DMS53 (cell line): Measurements from ENCODE around the gene SPDEF.

Source experiments
- DNase-seq: peaks from one replicate; lab custom pipeline; 2025; lab: John Stamatoyannopoulos, UW

SPDEF gene

GRCh38 chr6:34527751-34528670 lies 28.1 kb downstream of the SPDEF start:
- no peak for DNase-seq

DNA sequence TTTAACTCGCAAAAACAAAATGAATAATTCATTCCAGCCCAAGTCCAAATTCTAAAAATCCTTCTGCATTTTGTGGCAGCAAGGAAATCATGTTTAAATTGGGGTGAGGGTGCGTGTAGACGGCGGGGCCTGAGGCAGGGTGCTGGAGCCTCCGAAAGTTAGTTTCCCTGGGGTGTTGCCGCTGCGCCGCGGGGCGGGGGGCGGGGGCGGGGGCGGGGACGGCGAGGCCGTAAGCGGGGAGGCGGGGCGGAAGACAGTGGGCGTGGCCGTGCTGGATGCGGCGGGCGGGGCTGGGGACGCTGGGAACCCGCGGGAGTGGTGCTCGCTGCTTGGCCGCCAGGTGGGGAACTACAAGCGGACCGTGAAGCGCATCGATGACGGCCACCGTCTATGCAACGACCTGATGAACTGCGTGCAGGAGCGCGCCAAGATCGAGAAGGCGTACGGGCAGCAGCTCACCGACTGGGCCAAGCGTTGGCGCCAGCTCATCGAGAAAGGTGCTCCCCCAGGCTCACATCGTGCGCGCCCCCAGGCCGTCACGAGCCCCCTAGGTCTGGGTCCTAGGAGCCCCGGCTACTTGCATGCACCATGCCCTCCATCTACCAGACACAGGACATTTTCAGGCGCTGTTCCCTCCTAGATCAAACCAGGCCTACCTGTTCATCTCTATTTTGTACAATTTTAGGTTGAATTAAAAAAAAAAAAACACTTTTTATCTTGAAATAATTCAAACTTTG lies 29.0 kb downstream of the SPDEF start:
- peak; percentile 95 for DNase-seq

DNA sequence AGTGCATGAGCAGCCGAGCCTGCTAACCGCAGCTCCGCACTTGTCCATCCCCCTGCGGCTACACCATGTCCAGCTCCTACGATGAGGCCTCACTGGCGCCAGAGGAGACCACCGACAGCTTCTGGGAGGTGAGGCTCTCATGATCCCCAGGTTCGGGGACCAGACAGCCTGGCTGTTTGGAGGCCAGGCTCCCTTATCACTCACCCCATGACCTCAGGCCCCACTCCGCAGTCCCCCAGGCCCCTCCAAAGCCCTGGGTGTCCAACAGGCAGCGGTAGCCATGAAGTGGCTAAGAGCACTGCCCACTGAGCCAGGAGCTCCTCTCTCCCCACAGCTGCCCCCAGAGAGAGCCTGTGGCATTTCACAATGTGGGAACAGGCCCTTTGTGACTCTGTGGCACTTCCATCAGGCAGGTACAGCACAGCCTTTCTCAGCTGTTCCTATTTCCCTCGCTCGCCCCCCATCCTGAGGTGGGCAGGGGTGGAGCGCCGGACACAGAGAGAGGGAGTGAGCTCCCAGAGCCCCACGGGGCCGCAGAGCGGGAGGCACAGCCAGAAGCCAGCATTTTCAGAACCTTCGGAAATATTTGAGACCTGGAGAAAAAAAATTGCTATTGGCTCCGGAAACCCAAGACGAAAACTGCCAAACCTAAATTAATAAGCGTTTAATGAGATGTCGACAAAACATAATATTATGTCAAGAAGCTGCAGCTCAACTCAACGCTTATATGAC lies 29.7 kb downstream of the SPDEF start:
- DNase-seq: no peak

DNA sequence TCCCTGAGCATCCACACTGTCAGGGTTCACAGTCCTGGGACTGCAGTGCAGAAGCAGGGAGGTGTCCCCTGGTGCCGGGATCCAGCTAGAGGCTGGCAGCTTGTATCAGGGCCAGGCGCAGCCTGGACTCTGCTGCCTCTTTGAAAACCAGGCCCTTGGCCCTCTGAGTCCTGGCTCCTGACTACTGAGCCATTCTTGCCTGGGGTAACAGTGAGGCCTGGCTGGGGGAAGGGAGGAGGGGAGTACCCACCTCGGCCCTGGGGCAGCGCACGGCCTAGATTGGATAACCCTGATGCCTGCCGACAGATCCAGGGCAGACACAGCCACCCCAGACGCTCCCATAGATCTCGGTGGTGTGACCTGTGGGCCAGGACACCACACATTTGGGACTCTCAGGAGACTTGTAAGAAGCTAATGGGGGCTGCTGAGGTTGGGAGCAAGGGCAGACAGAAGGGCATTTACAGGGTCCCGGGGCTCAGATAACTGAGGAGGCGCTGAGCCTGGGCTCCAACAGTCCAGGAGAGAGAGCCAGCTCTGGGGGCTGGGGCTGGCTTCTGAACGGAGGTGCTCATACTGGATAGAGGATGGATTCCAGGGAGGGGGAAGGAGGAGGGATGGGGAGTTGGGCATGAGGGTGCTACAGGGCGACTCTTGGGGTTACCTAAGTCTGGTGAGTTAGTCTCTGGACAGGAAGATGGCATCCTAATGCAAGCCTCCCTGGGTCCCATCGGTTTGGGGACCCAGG lies 30.5 kb downstream of the SPDEF start:
- DNase-seq: no peak

- no peak for DNase-seq
Measured at GRCh38 chr6:34524971-34525370, 31.2 kb downstream of the SPDEF start.

DNA sequence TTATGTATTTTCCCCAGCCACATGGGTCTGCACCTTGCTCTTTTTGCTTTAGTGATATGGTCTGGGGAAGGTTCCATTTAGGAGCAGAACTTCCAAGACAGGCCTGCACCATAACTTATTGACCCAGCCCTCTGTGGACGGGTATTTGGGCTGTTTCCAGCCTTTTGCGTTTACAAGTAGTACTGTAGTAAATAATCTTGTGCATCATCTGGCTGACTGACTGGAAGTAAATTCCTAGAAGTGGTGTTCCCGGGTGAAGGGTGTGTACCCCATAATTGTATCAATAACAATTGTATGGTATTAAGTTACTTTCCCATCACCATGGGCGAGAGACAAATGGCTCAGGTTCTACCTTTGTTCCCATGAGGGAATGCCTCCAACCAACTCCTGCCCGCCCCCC lies 31.6 kb downstream of the SPDEF start:
- DNase-seq: no peak

GRCh38 chr6:34523441-34524206 lies 32.5 kb downstream of the SPDEF start:
- DNase-seq: no peak

DNA sequence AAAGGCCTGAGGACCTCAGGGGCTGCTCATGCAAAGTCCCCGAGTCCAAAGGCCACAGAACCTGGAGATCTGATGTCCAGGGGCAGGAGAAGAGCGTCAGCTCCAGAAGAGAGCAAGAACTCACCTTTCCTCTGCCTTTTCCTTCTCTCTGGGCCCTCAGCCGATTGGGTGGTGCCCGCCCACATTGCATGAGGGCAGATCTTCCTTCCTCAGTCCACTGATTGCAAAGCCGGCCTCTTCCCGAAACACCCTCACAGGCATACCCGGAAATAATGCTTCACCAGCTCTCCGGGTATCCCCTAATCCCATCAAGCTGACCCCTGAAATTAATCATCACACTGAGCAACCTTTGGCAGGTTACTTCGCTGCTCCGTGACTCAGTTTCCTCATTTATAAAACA lies 33.4 kb downstream of the SPDEF start:
- no peak for DNase-seq

DNA sequence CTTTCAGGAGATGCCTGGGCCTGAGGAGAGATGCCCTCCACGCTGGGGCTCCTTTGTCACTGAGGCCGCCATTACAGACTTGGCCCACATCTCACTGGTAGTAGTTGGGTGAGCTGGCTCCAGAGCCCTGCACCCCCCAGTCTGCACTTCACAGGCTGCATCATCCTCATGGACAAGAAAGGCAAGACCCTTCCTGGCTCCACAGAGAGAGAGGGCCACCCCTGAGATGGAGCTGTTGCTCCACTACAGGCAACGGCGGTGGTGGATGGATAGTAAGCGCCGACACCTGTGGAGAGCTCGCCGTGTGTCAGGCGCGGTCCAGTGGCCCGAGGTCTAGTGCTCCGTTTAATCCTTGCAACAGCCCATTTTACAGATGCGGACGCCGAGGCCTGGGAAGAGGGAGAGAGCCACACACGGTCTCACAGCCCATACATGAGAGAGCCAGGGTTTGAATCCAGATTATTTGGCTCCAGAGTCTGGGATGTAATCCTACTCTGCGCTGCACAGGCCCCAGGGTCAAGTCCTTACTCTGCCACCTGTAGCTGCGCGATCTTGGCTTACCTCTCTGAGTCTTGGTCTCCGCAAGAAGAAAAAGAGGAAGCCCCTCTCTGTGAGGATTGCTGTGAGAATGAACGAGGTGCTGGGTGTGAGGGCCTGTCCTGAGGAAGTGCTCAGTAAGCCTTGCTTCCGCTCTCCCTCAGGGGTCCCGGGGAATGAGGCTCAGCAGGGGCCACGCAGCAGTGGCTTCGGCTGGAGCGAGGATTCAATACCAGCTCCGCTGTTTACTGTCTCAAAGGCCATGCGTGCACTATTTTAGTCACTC lies 34.5 kb downstream of the SPDEF start:
- no peak for DNase-seq

- no peak for DNase-seq
Measured at GRCh38 chr6:34520645-34521462, 35.3 kb downstream of the SPDEF start.

DNA sequence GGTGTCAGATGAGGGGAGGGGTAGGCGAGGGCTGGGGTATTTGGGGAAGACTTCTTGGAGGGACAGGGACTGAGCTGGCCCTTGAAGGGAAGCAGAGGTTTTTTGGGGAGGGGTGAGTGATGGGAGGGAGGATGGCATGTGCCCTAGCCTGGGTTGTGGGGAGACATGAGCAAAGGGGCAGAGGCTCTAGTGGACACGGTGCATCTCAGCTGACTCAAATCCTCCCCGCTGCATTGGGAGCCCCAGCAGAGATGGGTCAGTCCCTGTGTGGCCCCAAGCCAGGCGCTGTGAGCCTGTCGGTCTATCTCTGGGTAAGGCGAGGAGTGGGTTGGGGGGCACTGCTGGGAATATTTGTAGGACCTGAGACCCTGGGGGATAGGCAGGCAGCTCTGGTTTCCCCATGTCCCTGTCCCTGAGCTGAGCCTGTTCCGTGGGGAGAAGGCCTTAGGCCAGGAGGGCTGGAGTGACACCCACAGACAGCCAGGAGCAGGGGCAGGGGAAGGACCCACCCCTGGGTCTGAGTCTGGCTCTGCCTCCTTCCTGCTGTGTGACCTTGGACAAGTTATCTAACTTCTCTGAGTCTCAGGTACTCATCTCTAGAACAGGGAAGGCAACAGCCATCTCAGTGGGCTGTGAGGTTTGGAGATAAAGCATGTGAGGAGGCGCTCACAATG lies 36.0 kb downstream of the SPDEF start:
- DNase-seq: no peak

DNA sequence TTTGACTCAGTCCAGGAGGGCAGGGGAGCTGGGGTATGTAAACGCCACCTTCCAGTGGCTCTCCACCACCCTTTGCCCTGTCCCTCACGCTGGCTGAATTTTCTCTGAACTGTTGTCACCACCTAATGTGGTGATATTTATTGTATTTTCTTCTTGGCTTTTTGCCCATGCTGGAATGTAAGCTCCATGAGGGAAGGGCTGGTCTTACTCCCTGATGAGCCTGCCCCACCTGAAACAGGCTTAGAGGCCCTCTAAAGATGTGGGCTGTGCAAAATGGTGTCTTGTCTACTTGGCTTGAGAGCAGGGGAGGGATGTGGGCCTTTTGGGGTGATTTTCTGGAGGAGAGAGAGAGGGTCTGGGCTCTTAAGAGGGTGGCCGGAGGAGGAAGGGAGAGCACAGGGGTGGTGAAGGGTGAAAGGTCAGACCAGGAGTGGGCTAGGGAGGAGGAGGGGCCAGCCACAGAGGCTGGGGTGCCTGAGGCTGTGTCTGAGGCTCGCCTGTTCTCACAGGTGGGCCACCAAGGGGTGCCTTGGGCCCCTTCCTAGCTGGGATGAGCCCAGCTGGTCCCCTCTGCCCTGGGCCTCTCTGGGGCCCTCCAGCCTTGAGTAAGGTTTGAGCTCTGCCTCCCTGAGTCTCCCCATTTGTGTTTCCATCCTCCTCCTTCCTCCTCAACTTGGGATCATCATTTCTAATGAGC lies 37.3 kb downstream of the SPDEF start:
- no peak for DNase-seq

GRCh38 chr6:34517966-34518365 lies 38.2 kb downstream of the SPDEF start:
- DNase-seq: no peak

DNA sequence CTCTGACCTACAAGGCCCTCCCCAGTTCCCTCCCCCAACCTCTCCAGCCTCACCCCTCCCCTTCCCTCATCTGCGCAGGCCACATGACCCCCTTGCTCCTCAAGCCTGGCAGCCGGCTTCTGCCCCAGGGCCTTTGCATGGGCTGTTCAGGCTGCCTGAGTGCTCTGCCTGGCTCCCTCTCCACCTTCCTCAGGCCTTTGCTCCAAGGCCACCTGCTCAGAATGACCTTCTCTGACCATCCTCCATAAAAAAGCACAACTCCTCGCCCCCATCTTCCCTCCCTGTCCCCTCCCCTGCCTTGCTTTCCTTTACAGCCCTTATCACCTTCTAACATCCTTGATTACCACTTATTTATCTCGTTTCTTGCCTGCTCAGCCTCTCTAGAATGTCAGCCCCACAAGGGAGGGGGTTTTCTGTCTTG lies 38.7 kb downstream of the SPDEF start:
- DNase-seq: no peak

GRCh38 chr6:34516391-34517324 lies 39.5 kb downstream of the SPDEF start:
- DNase-seq: no peak

DNA sequence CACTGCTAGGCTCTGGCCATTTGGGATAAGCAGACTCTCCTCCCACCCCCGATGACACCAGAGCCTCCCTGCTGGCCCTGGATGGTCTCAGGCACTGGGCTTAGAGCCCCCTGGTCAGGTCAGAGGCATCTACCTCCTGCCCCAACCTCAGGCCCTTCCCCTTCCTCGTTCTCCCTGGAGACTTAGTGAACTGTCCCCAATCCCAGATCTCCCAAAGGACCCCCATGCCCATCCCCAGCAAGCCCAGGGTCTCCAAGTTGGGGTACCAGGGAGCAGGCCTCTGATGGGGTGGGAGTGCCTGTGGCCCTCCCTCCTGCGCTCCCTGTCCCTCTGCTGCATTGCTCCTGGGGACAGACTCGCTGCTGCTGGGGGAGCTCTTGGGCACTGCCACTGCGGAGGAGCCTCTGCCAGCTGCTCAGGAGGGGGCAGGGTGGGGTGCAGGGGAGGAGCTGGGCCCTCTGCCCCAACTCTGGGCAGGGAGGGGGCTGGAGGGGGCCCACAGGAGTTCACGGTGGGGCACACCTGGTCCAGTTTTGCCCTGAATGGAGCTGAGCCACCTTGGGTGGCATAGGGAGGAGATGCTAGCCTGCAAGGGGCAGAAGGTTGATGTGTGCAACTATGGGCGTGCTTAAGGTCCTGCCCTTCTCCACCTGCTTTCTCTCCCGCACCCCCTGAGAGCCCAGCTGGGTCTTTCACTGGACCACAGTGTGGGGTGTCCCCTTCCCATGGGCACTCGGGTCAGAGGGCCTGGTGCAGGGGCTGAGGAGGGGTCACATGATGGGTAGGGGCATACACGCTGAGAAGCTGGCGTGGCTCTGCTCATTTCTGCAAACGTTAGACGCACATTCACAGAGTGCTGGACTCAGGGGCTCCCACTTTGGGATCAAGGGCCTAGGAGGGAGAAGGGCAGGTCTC lies 40.4 kb downstream of the SPDEF start:
- DNase-seq: no peak
